ENCODE results near the gene TICRR. TPM values are rescaled to one million over a fixed set of nuclear protein-coding genes. Genes with fewer than 3 reads are reported as not detected.

TICRR gene
- total RNA-seq, 1 experiment from 2014 or later, result 20.5 TPM

DNA sequence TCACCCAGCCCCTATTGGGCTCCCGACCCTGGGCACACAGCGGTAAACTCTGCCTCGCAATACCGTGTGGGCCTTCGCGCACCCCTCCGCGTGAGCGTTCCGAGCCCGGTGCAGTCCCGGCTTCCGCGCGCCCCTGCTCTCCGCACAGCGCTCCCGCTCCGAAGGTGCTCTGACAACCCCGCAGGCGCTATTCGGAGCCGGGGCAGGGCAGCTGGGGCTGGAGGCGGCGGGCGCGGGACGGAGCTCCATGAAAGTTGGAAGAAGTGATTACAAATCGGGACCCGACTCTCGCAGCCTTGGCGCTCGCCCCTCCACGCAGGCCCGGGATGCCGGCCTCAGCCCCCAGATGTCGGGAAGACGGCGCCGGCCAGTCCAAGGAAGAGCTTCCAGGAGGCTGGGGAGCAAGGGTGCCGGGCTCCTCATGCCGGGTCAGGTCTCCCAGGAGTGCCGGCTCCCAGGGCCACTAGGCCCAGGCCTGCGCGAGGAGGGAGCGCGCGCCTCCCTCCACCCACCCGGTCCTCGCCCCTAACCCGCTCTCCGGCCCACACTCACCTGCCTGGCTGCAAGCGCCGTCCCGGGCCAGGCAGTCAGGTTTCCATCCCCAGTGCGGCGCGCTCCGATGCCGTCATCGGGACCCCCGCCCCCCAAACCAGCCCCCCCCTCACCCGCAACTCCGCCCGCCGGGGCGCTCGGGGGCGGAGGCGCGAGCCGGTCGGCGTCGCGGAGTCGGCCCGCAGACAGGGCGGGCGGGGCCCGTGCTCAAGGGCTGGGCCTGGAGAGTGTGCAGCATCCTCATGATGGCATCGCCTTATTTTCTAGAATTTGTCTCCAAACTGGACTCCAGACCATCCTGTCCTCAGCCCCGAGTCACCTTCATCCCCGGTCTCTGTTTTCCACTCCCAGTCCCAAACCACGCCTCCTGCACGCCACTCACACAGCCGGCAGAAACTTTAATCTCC lies 79.9 kb downstream of the TICRR start, which contains the start of gene KIF7:
TSS of gene KIF7 (minus strand) at position 621 of the 959 bp plus-strand sequence. CDS start 2,537 bp downstream, outside the sequence.
- Histone ChIP-seq H3K9me3 (ENCODE audit: control insufficient read depth, insufficient read depth, low read depth, low read length) (no peaks in the 10 kb centered on the region), H3K27me3 (ENCODE audit: control insufficient read depth, insufficient read depth, low read length) (no peaks in the 10 kb centered on the region; the same call in 1 of the 2 replicates), H3K36me3 (ENCODE audit: control insufficient read depth, insufficient read depth, low read length) (no peaks in the 10 kb centered on the region), H3K4me1 (ENCODE audit: control insufficient read depth, insufficient read depth, low read length) (no peaks in the 10 kb centered on the region), H3K4me3 (ENCODE audit: low read depth in 2 of 2, low read length in 2 of 2) (peak within 1 kb of the TSS; percentile 59 to 60), H3K27ac (ENCODE audit: low read length) (peak within 1 kb of the TSS; percentile 35; the same call in 1 of the 2 replicates)
- intact Hi-C loops (cut with micrococcal nuclease; ENCODE audit: unreplicated experiment), result no loop called here
- no TSS peak for BruUV-seq (replicated peaks)
- TF ChIP-seq SIN3A (IDR thresholded peaks at IDR 0.05; ENCODE audit: borderline replicate concordance, insufficient read depth, low read depth, low read length) (no peak), TCF7L2 (IDR thresholded peaks at IDR 0.05; ENCODE audit: low read depth, low read length) (no peak), POLR2AphosphoS5 (IDR thresholded peaks at IDR 0.05; ENCODE audit: low read depth, low read length) (no peak)
- TF ChIP-seq, protein P1, sequence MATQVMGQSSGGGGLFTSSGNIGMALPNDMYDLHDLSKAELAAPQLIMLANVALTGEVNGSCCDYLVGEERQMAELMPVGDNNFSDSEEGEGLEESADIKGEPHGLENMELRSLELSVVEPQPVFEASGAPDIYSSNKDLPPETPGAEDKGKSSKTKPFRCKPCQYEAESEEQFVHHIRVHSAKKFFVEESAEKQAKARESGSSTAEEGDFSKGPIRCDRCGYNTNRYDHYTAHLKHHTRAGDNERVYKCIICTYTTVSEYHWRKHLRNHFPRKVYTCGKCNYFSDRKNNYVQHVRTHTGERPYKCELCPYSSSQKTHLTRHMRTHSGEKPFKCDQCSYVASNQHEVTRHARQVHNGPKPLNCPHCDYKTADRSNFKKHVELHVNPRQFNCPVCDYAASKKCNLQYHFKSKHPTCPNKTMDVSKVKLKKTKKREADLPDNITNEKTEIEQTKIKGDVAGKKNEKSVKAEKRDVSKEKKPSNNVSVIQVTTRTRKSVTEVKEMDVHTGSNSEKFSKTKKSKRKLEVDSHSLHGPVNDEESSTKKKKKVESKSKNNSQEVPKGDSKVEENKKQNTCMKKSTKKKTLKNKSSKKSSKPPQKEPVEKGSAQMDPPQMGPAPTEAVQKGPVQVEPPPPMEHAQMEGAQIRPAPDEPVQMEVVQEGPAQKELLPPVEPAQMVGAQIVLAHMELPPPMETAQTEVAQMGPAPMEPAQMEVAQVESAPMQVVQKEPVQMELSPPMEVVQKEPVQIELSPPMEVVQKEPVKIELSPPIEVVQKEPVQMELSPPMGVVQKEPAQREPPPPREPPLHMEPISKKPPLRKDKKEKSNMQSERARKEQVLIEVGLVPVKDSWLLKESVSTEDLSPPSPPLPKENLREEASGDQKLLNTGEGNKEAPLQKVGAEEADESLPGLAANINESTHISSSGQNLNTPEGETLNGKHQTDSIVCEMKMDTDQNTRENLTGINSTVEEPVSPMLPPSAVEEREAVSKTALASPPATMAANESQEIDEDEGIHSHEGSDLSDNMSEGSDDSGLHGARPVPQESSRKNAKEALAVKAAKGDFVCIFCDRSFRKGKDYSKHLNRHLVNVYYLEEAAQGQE (IDR thresholded peaks at IDR 0.05; ENCODE audit: insufficient read depth in 1 of 2, low read depth in 2 of 2, low read length in 1 of 2), result no peak
- TF ChIP-seq, protein P2, sequence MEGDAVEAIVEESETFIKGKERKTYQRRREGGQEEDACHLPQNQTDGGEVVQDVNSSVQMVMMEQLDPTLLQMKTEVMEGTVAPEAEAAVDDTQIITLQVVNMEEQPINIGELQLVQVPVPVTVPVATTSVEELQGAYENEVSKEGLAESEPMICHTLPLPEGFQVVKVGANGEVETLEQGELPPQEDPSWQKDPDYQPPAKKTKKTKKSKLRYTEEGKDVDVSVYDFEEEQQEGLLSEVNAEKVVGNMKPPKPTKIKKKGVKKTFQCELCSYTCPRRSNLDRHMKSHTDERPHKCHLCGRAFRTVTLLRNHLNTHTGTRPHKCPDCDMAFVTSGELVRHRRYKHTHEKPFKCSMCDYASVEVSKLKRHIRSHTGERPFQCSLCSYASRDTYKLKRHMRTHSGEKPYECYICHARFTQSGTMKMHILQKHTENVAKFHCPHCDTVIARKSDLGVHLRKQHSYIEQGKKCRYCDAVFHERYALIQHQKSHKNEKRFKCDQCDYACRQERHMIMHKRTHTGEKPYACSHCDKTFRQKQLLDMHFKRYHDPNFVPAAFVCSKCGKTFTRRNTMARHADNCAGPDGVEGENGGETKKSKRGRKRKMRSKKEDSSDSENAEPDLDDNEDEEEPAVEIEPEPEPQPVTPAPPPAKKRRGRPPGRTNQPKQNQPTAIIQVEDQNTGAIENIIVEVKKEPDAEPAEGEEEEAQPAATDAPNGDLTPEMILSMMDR (IDR thresholded peaks at IDR 0.05), result no peak
- in situ Hi-C loops (cut with HindIII; ENCODE audit: low pct_unique_long_range_greater_than_20kb, low sequenced_read_pairs), result no loop called here
- ChIA-PET POLR2A (no interaction called here), CTCF (no interaction called here)
- ATAC-seq (peak; percentile 82), DNase-seq (ENCODE audit: low read depth, low spot score) (no peak)

GRCh38 chr15:89656116-89656815 lies 81.0 kb downstream of the TICRR start:
- no peak for ATAC-seq
- Histone ChIP-seq H3K27ac (ENCODE audit: low read length) (no peak overlapping the region), H3K4me3 (ENCODE audit: low read depth in 2 of 2, low read length in 2 of 2) (no peak overlapping the region), H3K4me1 (ENCODE audit: control insufficient read depth, insufficient read depth, low read length) (no peaks in the 10 kb centered on the region), H3K27me3 (ENCODE audit: control insufficient read depth, insufficient read depth, low read length) (no peaks in the 10 kb centered on the region; the same call in 1 of the 2 replicates), H3K36me3 (ENCODE audit: control insufficient read depth, insufficient read depth, low read length) (no peaks in the 10 kb centered on the region), H3K9me3 (ENCODE audit: control insufficient read depth, insufficient read depth, low read depth, low read length) (no peaks in the 10 kb centered on the region)
- intact Hi-C loops (cut with micrococcal nuclease; ENCODE audit: unreplicated experiment) (no loop called here), in situ Hi-C loops (cut with HindIII; ENCODE audit: low pct_unique_long_range_greater_than_20kb, low sequenced_read_pairs) (no loop called here)
- TF ChIP-seq POLR2AphosphoS5 (IDR thresholded peaks at IDR 0.05; ENCODE audit: low read depth, low read length), result no peak
- no peak for TF ChIP-seq SIN3A (IDR thresholded peaks at IDR 0.05; ENCODE audit: borderline replicate concordance, insufficient read depth, low read depth, low read length)
- TF ChIP-seq, protein P1 (IDR thresholded peaks at IDR 0.05; ENCODE audit: insufficient read depth in 1 of 2, low read depth in 2 of 2, low read length in 1 of 2), result no peak
- TF ChIP-seq, protein P2 (IDR thresholded peaks at IDR 0.05), result no peak
- no peak for TF ChIP-seq TCF7L2 (IDR thresholded peaks at IDR 0.05; ENCODE audit: low read depth, low read length)
- ChIA-PET CTCF (interaction anchor here (0.6 kb wide), 1 partner anchor 375 kb away, joined by 3 read pairs; no protein-coding TSS in a partner anchor), POLR2A (no interaction called here)
- DNase-seq (ENCODE audit: low read depth, low spot score), result no peak
- BruUV-seq (replicated peaks), result no TSS peak
